AG20443 (cell line): Measurements from ENCODE around the gene IBA57.

Experiments
- DNase-seq: peaks from one replicate; pipeline ENCODE4 v3.0.0; 2012; ENCODE audit warnings: low spot score, mixed read lengths

IBA57 gene

DNA sequence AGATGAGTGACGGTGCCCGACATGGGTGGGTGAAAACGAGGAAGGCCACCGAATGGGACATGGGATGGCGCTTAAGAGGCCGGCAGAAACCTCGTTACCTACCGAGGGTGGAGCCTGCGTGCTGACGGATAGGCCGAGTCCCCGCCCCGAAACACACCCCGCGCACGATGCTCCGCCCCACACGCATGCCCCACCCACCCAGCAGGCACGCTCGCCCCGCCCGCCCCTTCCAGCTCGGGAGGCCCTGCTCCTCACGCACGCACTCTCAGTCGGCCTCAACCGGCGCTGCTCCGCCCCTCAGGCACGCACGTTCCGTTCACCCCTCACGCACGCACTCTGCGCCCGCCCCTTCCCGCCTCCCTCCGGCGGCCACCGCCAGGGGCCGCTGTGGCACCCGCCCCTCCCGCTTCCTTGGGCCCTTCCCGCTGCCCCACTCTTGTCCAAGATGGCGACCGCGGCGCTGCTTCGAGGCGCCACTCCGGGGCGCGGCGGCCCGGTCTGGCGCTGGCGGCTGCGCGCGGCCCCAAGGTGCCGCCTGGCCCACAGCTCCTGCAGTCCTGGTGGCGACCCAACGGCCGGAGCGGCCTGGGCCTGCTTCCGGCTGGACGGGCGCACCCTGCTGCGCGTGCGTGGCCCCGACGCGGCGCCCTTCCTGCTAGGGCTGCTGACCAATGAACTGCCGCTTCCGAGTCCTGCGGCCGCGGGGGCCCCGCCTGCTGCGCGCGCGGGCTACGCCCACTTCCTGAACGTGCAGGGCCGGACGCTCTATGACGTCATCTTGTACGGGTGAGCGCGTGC lies at the start of gene IBA57:
IBA57 (plus strand) TSS at position 433 of the 798 bp plus-strand sequence; CDS start at position 446, 13 bp downstream.
- peak; percentile 99 for DNase-seq

DNA sequence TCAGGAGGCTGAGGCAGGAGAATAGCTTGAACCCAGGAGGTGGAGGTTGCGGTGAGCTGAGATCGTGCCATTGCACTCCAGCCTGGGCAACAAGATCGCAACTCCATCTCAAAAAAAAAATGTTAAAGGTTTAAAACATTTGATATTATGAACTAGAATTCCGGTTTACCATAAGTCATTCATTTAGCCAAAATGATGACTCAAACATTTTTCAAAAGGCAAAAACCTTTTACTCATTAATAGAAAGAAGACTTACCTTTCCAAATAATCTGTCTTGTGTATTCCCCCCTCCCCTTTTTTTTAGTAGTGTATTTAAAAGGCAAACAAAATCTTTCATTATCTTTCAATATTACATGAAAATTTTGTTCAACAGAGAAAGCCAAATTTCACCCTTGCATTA lies 48.3 kb upstream of the IBA57 start:
- no peak for DNase-seq

DNA sequence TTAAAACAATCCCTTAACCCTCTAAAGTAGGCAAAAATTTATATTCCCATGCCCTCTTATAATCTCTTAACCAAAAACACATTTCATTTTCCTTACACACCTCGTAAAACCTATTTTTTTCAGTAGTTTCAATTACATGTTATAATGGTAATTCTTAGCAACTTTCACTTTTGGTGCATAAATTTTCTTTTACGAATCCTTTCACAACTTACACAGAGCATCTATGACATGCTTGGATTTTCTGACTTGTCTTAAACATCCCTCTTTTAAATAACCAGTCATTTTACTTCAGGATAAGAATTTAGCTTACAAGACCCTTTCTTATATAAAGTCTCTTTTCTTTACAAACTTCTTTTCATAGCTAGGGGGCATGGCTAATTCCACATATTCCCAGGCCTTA lies 47.6 kb upstream of the IBA57 start:
- DNase-seq = no peak

DNA sequence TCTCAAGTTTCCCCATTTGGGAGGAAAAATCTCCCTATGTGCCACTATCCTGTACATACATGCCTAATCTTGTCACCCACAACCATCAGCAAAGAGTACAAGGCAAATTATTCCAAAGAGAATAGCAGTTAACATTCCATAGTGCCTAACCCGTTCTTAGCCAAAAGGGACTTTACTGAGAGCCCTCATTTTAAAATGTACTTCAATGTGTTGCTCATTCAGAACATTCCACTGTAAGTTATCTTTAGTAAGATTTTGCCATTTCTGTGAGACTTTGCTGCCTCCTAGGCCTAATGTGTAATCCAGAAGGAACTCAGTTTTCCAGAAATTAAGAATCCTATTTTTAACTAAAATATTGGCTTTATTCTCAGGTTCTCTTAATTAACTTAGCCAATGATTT lies 45.3 kb upstream of the IBA57 start:
- no peak for DNase-seq

DNA sequence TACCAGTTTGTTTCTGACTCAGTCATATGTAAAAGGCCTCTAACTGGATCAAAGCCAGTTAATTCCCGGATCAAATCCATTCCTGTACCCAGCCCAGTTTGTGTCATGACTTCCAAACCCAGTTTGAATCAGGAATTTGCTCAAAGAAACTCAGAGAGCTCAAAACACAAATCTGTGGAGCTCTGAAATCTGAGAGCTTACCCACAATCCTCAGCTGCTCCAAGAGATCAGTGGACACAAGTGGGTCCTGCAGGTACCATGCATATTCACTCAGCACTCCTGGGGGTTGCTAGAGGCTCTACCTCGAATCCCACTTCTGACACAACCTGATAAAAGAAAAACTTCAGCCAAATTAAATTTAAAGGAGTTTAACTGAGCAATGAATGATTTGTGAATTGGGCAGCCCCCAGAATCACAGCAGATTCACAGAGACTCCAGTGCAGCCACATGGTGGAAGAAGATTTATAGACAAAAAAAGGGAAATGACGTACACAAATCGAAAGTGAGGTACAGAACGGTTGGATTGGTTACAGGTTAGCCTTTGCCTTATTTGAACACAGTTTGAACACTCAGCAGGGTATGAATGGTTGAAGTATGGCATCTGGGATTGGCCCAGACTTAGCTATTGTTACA lies 44.6 kb upstream of the IBA57 start:
- no peak for DNase-seq

DNA sequence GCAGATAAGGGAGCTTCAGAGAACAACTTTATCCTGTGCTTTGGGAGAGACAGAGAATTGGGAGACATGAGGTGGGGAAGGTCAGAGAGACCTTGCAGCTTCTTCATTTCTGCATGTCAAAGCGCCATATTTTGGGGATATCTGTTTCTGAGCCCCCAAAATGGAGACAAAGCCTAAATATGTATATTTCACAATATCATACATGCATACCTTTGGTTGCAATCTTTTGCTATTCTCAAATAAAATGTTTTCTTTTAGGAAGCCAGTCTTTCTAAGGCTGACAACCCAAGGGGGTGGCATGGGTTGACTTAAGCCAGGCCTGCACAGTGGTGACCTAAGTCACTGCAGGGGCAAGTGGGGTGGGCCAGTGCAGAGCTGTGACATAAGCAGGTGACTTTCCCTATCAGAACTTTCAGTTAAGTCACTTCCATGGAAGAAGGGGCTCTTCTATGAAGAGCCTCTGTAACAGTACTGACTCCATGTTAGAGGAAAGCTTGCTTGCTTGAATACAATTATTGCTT lies 42.6 kb upstream of the IBA57 start:
- DNase-seq = no peak

DNA sequence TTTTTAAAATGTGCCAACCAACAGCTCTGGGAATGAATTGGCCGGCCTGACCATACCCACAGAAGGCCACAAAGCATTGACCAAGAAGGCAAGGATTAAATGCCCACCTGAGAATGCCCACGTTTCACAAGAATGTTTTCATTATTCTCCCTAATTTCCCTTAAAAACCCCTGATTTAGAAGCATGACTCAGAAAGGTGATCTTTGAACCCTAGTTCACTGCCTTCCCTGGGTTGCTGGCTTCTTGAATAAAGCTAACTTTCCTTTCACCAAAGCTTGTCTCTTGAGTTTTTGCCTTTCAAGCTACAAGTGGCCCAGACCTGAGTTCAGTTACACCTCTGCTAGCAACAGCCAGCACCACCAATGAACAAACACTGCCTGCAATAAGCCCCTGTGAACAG lies 42.1 kb upstream of the IBA57 start:
- DNase-seq = no peak

DNA sequence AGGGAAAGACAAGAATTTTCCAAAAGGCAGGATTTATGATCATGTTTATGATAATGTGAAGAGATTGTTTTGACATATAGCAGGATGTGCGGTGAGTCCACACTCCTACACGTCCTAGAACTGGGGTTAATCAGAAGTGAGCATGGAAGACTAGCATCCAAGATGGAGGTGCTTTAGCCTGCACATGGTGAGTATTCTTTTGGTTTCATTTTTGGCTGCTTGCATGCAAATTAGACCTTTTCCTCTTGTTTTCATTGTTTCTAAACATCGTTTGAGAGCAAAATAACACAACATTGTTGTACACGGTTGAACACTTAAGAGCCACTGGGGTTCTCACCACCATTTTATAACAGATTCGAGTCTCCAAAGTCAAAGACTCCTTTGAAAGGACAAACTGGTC lies 40.4 kb upstream of the IBA57 start:
- no peak for DNase-seq

DNA sequence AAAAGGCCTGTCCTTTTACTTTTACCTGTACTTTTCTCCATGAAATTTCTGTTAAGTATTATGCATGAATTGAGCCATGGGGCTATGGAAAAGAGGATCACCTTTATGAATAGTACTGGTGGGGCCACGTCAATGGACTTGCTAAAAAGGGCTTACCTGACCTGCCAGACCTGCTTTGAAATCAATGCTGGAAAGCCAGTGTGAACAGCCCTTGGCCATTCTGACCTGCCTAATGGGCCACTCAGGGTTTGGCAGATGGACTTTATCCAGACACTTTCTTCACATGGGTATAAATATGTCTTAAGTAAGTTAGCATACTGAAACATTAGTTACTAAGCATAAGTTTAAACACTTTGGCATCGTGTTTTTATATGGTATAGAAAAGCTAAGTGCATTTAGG lies 33.8 kb upstream of the IBA57 start:
- no peak for DNase-seq

DNA sequence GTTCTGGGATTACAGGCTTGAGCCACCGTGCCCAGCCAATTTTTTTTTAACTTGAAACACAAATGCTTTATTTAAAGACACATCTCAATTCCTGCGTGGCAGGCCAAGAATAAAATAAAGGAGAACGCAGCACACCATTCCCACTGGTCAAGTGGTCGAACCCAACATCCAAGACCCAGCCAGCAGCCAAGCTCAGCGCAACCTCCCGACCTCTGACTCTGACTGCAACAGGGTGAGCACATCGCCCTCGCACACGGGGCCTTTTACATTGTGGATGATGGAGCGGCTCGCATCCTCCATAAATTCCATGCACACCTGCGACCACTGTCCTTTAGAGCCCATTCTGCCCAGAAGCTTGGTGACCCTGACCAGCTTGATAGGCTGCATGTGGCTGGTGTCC lies 31.0 kb upstream of the IBA57 start:
- DNase-seq = no peak

DNA sequence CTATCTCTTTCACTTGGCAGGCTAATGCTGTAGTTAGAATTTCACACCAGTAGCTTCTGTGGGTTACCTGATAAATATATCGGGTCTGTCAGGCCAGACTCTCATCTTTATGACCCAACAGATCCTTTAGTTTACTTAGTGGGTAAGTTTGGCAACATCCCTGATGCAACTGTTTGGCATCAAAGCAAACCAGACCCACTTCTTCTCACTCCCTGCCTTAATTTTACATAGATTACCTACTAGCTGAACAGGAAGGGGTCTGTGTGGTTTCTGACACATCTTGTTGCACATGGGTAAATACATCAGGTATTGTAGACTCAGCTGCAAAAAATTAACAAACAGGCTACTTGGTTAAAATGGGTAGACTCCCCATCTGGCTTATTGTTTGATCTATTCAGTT lies 28.7 kb upstream of the IBA57 start:
- no peak for DNase-seq

DNA sequence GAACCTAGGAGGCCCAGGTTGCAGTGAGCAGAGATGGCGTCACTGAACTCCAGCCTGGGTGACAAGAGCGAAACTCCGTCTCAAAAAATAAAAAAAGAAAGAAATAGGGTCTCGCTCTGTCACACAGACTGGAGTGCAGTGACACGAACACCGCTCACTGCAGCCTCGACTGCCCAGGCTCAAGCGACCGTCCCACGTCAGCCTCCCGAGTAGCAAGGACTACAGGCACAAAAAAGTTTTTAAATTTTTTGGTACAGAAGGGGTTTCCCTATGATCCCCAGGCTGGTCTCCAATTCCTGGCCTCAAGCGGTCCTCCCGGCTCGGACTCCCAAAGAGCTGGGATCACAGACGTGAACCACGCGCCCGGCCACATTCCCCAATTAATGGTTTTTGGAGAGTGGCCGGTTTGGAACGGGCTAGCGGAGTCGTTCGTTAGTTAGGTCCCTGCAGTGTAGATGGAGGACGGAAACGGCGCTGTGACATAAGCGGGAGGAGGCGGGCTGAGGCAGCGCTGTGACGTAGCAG lies 26.1 kb upstream of the IBA57 start:
- DNase-seq = no peak

DNA sequence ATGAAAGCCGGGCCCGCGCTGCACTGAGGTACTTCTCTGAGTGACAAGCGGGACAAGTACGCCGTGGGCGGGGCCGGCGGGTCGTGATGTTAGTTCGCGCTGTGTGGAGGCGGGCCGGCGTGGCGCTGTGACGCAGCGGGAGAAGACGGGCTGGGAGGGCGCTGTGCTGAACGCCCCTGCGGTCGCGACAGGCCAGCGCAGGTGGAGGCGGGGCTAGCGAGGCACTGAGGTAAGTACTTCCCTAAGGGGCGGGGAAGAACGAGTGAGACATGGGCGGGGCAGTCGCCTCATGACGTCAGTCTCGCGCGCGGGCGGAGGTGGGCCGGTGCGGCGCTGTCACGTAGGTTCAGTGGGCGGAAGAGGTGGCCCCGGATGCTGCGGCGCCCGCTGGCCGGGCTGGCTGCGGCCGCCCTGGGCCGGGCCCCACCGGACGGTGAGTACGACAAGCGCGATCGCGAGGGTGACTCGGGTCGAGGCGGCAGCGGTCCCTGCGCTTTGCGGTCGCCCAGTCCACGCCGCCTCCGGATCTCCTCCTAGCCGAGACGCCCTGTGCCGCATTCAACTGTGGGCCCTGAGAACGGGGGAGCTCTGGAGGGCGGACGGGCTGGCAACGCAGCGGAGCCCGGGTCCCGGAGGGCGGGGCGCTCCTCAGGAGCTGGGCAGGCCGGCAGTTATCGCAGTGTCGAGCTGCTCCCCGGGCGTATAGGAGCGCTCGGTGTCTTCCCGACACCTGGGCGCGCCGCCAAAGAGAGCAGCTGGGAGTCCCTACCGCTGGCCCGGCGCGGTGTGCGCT lies 25.5 kb upstream of the IBA57 start, which contains the start of gene GUK1:
GUK1 (plus strand) TSS at position 349 of the 793 bp plus-strand sequence; CDS start at position 373, 24 bp downstream.
- peak; percentile 96 for DNase-seq

DNA sequence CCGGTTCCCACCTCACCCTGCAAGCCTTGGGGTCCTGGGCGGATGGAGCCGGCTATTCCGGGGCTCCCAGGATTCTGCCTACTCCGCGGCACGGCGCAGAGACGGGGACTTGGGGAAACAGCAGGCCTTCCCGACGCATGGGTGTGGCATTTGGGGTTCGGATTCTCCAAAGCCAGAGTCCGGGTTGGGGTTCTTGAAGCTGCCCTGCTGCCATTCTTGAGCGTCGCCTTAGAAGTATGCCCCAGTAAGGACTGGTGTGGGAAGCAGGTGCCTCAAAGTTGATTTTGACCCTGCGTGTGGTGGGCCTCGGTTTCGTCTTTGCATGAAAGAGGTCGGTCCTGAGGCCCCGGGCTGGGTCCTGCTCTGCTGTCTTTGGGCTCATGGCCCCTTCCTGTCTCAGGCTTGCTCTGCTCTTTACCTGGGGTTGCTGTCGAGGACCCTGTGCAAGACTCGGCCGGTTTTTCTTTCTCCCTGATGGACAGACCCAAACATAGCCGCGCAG lies 24.8 kb upstream of the IBA57 start:
- no peak for DNase-seq

DNA sequence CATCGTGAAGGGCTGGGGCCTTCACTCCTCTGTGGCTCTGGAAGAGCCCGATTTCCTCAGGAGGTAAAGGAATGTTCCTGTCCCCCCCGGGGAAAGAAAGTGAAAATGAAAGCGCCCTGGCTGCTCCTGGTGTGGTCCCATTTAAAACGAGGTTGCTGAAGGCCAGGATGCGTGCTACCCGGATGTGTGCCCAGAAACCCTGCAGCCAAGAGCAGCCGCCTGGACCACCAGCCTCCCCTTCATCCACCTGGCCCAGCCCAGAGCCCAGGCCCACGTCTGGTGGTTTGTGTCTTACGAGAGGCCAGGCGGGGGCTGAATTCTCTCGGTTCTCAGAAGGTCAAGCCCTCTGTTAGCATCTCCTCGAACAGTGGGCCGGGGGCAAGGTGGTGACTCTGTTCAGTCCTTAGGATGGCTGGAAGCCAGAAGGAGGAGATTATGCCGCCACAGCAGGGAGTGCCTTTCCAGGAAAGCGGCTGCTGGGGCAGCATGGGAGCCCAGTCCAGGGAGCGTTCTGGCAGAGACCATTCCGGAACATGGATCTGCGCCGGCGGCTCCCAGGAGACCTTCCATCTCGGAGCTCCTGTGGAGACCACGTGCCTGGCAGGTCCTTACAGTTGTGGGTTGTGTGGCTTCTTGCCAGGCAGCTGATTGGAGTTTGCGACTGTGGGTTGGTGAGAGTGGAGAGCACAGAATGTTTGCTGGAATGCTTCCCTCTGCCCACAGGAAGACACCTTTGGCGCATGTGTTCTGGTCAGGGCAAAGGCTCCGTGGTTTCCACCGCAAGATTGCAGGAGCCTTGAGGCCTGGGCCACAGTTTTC lies 24.2 kb upstream of the IBA57 start:
- DNase-seq = no peak

DNA sequence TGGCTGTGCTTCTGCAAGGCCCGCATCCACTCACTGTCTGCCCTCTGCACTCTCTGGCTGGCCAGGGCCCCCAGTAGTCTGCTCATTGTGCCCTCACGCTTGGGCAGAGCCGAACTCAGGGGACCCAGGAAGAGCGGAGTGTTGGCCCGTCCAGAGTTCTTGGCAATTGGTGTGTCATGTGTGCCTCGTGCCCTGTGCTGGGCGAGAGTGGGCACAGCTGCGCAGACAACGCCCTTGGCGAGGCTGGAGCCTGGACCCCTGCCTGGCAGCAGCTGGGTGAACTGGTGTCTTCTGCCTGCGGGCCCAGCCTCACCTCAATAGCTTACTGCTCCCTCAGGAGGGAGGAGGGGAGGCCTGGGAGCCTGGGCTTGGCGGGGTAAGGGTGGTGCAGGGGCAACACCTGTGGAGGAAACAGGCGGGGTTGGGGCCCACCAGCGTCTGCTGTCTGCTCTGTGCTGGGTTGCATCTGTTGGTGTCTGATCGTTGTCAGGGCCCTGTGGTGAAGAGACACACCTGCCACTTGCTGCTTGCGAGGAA lies 23.4 kb upstream of the IBA57 start:
- no peak for DNase-seq

DNA sequence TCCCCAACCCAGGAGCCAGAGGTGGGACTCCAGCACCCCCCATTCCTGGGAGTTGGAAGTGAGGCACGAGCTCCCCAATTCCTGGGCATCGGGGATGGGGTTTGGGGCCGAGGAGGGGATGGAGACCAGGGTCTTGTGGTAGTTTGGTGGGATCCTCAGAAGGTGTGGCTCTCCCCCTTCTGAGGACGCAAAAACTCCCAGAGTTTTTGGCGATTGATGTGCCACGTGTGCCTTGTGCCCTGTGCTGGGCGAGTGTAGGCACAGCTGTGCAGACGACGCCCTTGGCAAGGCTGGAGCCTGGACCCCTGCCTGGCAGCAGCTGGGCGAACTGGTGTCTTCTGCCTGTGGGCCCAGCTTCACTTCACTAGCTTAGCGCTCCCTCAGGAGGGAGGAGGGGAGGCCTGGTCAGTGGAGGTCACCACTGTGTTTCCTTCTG lies 22.9 kb upstream of the IBA57 start:
- no peak for DNase-seq

DNA sequence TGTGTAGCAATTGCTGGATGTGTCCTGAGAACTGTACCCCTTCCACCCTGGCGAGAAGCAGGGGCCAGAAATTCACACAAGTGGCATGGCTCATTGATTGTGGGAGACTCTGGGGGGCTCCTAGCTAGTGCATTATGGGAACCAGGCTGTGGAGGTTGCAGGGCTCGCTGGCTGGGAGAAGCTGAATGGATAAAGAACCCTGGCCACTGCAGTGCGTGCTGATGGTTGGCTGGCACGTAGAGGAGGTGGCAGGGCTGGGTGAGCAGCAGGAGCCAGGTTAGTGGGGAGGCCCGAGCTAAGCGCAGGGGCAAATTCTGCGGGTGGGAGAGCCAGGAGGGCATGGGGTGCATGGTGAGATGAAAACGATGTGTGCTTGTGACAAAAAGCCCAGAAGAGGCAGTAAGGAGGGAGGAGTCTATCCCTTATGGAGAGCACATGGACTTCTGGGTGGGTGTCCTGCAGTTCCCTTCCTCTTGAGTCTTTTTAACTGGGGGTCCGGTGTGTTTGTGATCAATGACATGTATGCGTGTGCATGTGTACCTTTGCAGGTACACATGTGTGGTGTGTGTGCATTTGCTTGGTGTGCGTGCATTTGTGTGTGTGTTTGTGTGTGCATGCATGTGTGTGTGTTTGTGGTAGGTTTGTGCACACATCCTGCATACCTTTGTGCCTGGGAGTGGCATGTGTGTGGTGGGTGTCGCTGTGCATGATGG lies 22.0 kb upstream of the IBA57 start:
- no peak for DNase-seq

DNA sequence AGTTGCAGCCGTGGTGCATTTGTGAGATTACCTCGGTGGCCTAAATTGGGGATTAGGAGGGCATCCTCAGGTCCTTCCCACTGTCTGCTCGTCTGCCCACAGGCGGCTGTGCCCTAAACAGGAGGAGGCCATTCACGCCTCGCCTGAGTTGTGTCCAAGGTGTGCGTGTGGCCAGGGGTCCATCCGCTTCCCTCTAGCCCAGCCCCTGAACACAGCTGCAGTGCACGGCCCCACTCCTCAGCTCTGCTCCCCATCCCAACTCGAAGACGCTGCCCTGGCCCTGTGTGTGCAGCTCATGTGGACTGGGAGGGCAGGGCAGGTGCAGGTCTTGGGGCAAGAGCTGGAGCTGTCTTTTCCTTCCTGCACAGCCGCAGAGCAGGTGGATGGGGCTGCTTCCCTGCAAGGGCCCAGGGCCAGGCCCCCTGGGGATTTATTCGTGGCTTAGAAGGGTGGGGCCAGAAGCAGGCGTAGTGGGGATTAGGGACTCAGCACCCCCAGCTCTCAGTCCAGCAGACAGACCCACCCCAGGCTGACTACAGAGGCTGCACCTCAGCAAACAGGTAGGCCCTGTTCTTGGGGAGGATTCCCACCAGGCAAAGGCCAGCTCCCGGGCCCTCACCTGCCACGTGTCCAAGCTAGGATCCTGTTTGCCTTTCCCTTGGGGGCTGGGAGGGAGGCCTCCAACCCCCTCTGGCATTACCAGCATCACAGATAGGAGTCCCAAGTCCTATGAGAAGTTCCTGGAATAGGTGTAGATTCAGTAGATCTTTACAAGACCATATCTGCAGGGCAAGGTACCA lies 21.2 kb upstream of the IBA57 start:
- DNase-seq = no peak

DNA sequence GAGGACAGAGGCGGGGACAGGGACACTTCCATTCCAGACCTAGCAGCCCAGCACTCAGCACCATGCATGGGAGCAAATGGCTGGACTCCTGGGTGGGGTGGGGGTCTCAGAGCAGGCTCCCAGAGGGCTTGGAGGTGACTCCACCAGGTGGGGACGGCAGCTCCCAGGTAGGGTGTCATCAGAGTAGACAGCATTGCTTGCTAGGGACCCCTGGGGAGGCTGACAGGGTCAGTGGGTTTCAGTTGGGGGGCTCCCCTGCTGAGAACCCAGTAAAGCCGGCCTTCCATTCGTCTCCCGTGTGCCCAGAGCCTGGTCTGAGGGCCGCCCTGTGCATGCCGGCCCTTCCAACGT lies 20.6 kb upstream of the IBA57 start:
- DNase-seq = no peak
